Ovary (tissue), 9 donors: ENCODE measurements around the gene TEX19. TPM values are rescaled to one million over a fixed set of nuclear protein-coding genes. Genes with fewer than 3 reads are reported as not detected.
"Not testable (repeated sequence)": the region's sequence is repeated elsewhere in the genome, so short reads cannot be mapped to it uniquely, and the experiment has no call there.

ENCODE experiments used
- DNase-seq, 5 donors: peaks; one replicate each; pipeline ENCODE4 v3.0.0-alpha.2; 2019 to 2020
- H3K27ac ChIP-seq, 2 donors: fragments of 200-600 bp; one replicate each; pipeline versions ENCODE4 v1.5.1 to v1.8.0; 2019 to 2022
- H3K27me3 ChIP-seq: fragments of 200-600 bp; one replicate; pipeline ENCODE4 v1.8.0; 2022
- H3K36me3 ChIP-seq: fragments of 200-600 bp; sonication (generic); one replicate; pipeline ENCODE4 v1.5.1; 2019
- H3K4me1 ChIP-seq: one replicate; pipeline ENCODE4 v1.8.1; 2013; ENCODE audit warnings: mild to moderate bottlenecking, moderate library complexity; ENCODE audit not compliant: insufficient read depth
- H3K4me3 ChIP-seq: fragments of 200-600 bp; sonication (generic); one replicate; pipeline ENCODE4 v1.5.1; 2017
- H3K9me3 ChIP-seq, 2 donors: fragments of 200-600 bp in 1 of 2; sonication (generic) in 1 of 2; one replicate each; pipeline versions ENCODE4 v1.5.1 to v1.8.1; 2013 to 2019; ENCODE audit warnings: mild to moderate bottlenecking in 1 of 2, moderate library complexity in 1 of 2
- CTCF ChIP-seq, 3 donors: fragments of 450-650 bp in 2 of 3; fragments of 200-600 bp in 1 of 3; IDR thresholded peaks; one replicate each; pipeline versions ENCODE4 v1.5.1 to v1.8.0; 2016 to 2022; ENCODE audit warnings: antibody characterized with exemption in 3 of 3, mild to moderate bottlenecking in 1 of 3
- EP300 ChIP-seq: sonication (generic); formaldehyde crosslinking; IDR thresholded peaks from one replicate; pipeline ENCODE4 v1.6.1; 2017; ENCODE audit warnings: antibody characterized with exemption
- POLR2A ChIP-seq: fragments of 450-650 bp; IDR thresholded peaks from one replicate; pipeline ENCODE4 v1.6.1; 2017; ENCODE audit warnings: antibody characterized with exemption, mild to moderate bottlenecking, moderate library complexity
- WGBS, 3 donors: extraction: QIAGEN DNeasy Blood & Tissue Kit in 1 of 3; methylation state at CpG; one replicate each; pipeline versions ENCODE4 v1.1.5 to v1.1.7; 2013 to 2017; 5-methylcytosine and 5-hydroxymethylcytosine counted together
- intact Hi-C, 4 donors: fragments of 100-400 bp; cut with DNase I; formaldehyde crosslinking; loops; one replicate each; pipeline versions ENCODE4 v1.11.0 to v1.15.1; 2022 to 2023
- polyA plus RNA-seq, 2 donors: library from polyadenylated mRNA; stranded (reverse); fragments of 200-250 nt in 1 of 2; fragments of 350-450 nt in 1 of 2; fragmentation: Illumina TruSeq in 1 of 2; extraction: RNeasy Lipid Tissue Mini Kit (QIAGEN cat#74804) in 1 of 2; gene quantifications; one replicate each; pipeline ENCODE4 v1.2.3, GENCODE V29; 2013 to 2014
- total RNA-seq, 7 donors: library from RNA; depleted of rRNA in 2 of 7; stranded (reverse); fragments of >200 nt in 2 of 7; fragmentation: NEBNext Ultra II Directional in 3 of 7; extraction: Animal tissue kit (Norgen Biotek cat#: 25700) in 3 of 7; gene quantifications; one replicate each; pipeline versions ENCODE4 v1.1.0 to v1.2.4, GENCODE V29; 2016 to 2023
- donor health status: DM: no; HTN: no; CAD: no; lungs with moderate emphysema.
- donor health status: DM: no; HTN: no; CAD: no.
- donor health status: Bipolar disorder and iron deficiency.
- donor health status: DM: yes; HTN: yes; CAD: no.
- donor health status: DM: no; HTN: no; CAD: no.
- donor health status: DM: yes; HTN: yes; CAD: no.

TEX19 gene
- total and polyA plus RNA-seq, 9 donors, result not detected

GRCh38 chr17:82408938-82409318, 49.9 kb downstream of the TEX19 start:
- WGBS, 3 donors, result 88 to 93% (median 92%) methylated on average over 21 of the region's 21 CpGs
- Histone ChIP-seq H3K36me3 (no peaks in the 10 kb centered on the region), H3K27me3 (no peaks in the 10 kb centered on the region), H3K4me1 (peaks cover 3% of the 10 kb centered on the region), H3K9me3 (no peaks in the 10 kb centered on the region), H3K4me3 (no peak overlapping the region), H3K27ac (no peak overlapping the region)
- intact Hi-C loops, result no loop called here
- no peak for DNase-seq
- no peak for TF ChIP-seq EP300
- no peak for TF ChIP-seq CTCF (IDR thresholded peaks at IDR 0.05)
- TF ChIP-seq POLR2A, result no peak

GRCh38 chr17:82410014-82410716, 51.1 kb downstream of the TEX19 start:
- no peaks in the 10 kb centered on the region for H3K36me3 ChIP-seq
- H3K4me3 ChIP-seq, result no peak overlapping the region
- no peak for DNase-seq
- H3K27me3 ChIP-seq, result no peaks in the 10 kb centered on the region
- no peak for TF ChIP-seq CTCF (IDR thresholded peaks at IDR 0.05)
- TF ChIP-seq POLR2A, result no peak
- no peak for TF ChIP-seq EP300
- intact Hi-C loops, result loop anchor here in 1 of 4 donors (10.0 kb wide), 1 partner anchor 55 kb away; the partner anchor contains the start of gene TEX19
- whole genome bisulfite sequencing, 3 donors, result 88 to 92% (median 89%) methylated on average over 14 of the region's 14 CpGs
- H3K4me1 ChIP-seq, result peaks cover 3% of the 10 kb centered on the region
- H3K27ac ChIP-seq, result no peak overlapping the region
- H3K9me3 ChIP-seq, result no peaks in the 10 kb centered on the region

GRCh38 chr17:82411396-82412053, 52.5 kb downstream of the TEX19 start:
- H3K36me3 ChIP-seq, result no peaks in the 10 kb centered on the region
- 93 to 96% (median 94%) methylated on average over 24 of the region's 24 CpGs for WGBS, 3 donors
- intact Hi-C loops, result loop anchor here in 1 of 4 donors (10.0 kb wide), 1 partner anchor 57 kb away; the partner anchor contains the start of gene TEX19
- H3K4me3 ChIP-seq, result no peak overlapping the region
- H3K9me3 ChIP-seq, result no peaks in the 10 kb centered on the region
- DNase-seq, result no peak
- H3K27ac ChIP-seq, result no peak overlapping the region
- no peaks in the 10 kb centered on the region for H3K27me3 ChIP-seq
- no peak for TF ChIP-seq EP300
- TF ChIP-seq CTCF (IDR thresholded peaks at IDR 0.05), result no peak
- no peak for TF ChIP-seq POLR2A
- H3K4me1 ChIP-seq, result peaks cover 5% of the 10 kb centered on the region

- intact Hi-C loops, result loop anchor here in 1 of 4 donors (10.0 kb wide), 1 partner anchor 57 kb away; the partner anchor contains the start of gene TEX19
- 86 to 91% (median 88%) methylated on average over 16 of the region's 16 CpGs for WGBS, 3 donors
Measured at GRCh38 chr17:82412081-82412480, 53.0 kb downstream of the TEX19 start.

More at GRCh38 chr17:82412081-82412480, 53.0 kb downstream of the TEX19 start:
- not testable (repeated sequence) for H3K4me1 ChIP-seq, H3K36me3 ChIP-seq, DNase-seq, H3K9me3 ChIP-seq, H3K4me3 ChIP-seq, H3K27ac ChIP-seq, H3K27me3 ChIP-seq
